HEK293 (cell line): Measurements from ENCODE around the gene RDH5.

Source experiments
- KLF9 ChIP-seq: fragments of 450-650 bp; formaldehyde crosslinking; IDR thresholded peaks from 2 replicates; pipeline ENCODE4 v1.5.1; 2016; ENCODE audit warnings: missing biosample characterization, missing genetic modification characterization, low read depth
- ZEB2 ChIP-seq: fragments of 450-650 bp; formaldehyde crosslinking; IDR thresholded peaks from 2 replicates; pipeline ENCODE4 v1.5.1; 2016; ENCODE audit warnings: missing biosample characterization, missing genetic modification characterization
- ZFP3 ChIP-seq: fragments of 450-650 bp; formaldehyde crosslinking; IDR thresholded peaks from 2 replicates; pipeline ENCODE4 v1.5.1; 2016; ENCODE audit warnings: low read depth, missing biosample characterization, missing genetic modification characterization
- ZNF23 ChIP-seq: fragments of 450-650 bp; formaldehyde crosslinking; IDR thresholded peaks from 2 replicates; pipeline ENCODE4 v1.5.1; 2016; ENCODE audit warnings: missing biosample characterization, missing genetic modification characterization, borderline replicate concordance
- ZNF335 ChIP-seq: fragments of 450-650 bp; formaldehyde crosslinking; conservative IDR thresholded peaks from 2 replicates; pipeline ENCODE4 v1.5.1; 2016; ENCODE audit warnings: missing biosample characterization, missing genetic modification characterization
- ZNF621 ChIP-seq: fragments of 450-650 bp; formaldehyde crosslinking; IDR thresholded peaks from 2 replicates; pipeline ENCODE4 v1.5.1; 2017; ENCODE audit warnings: missing biosample characterization, missing genetic modification characterization
- ZNF658 ChIP-seq: fragments of 450-650 bp; formaldehyde crosslinking; IDR thresholded peaks from 2 replicates; pipeline ENCODE4; 2016; ENCODE audit warnings: missing biosample characterization, missing genetic modification characterization
- TF ChIP-seq, protein P1 (sequence below): fragments of 450-650 bp; formaldehyde crosslinking; conservative IDR thresholded peaks from 2 replicates; pipeline ENCODE4 v1.5.1; 2016; ENCODE audit warnings: low read depth, missing biosample characterization, missing genetic modification characterization
- TF ChIP-seq, protein P2 (sequence below): sonication (generic); formaldehyde crosslinking; IDR thresholded peaks from 2 replicates; pipeline ENCODE4 v1.8.1; 2022; ENCODE audit warnings: mild to moderate bottlenecking, moderate library complexity, missing genetic modification reagents
- TF ChIP-seq, protein P3 (sequence below): fragments of 450-650 bp; formaldehyde crosslinking; IDR thresholded peaks from 2 replicates; pipeline ENCODE4 v1.5.1; 2016; ENCODE audit warnings: missing biosample characterization, missing genetic modification characterization

DNA sequence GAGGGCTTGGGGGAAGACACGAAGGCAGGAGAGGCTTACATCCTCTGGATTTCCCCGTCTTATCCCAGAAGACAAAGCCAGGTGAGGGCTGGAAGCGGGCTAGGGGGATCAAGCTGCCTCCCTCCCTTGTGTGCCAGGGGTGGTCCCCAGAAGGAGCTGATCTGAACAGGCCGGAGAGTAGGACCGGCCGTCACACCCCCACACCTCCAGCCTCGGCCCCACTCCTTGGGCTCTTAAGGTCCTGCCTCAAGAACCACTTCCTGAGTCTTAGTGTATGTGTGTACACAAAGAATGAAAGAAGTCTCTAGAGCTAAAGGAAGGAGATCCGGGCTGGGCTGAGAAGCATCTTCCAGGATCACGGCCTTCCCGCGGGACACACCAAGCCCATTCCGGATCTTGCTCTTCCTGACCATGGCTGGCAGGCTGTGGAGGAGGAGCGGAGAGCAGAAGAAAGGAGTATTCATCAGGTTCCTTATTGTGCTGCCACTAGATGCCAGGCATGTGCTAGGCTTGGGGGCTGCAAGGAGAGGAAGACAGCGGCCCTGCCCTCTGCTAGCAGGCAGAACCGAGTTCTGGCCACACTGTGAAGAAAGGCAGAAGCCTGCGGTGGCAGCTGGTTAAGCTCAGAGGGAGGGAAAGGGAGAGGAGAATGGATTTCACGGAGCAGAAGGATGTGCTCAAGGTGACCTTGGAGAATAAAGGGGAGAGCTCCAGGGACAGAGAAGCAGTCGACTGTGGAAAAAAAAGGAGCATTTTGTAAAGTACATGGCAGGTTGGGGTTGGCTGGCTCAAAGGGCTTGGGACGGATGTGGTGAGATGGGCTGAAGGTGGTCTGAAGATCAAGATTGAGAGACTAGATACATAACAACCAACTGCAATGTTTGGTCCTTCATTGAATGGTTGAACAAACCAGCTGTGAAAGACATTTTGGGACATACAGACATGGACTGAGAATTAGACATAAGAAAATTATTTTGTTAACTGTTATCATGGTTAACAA lies 9.9 kb downstream of the RDH5 start:
- TF ChIP-seq, protein P1, sequence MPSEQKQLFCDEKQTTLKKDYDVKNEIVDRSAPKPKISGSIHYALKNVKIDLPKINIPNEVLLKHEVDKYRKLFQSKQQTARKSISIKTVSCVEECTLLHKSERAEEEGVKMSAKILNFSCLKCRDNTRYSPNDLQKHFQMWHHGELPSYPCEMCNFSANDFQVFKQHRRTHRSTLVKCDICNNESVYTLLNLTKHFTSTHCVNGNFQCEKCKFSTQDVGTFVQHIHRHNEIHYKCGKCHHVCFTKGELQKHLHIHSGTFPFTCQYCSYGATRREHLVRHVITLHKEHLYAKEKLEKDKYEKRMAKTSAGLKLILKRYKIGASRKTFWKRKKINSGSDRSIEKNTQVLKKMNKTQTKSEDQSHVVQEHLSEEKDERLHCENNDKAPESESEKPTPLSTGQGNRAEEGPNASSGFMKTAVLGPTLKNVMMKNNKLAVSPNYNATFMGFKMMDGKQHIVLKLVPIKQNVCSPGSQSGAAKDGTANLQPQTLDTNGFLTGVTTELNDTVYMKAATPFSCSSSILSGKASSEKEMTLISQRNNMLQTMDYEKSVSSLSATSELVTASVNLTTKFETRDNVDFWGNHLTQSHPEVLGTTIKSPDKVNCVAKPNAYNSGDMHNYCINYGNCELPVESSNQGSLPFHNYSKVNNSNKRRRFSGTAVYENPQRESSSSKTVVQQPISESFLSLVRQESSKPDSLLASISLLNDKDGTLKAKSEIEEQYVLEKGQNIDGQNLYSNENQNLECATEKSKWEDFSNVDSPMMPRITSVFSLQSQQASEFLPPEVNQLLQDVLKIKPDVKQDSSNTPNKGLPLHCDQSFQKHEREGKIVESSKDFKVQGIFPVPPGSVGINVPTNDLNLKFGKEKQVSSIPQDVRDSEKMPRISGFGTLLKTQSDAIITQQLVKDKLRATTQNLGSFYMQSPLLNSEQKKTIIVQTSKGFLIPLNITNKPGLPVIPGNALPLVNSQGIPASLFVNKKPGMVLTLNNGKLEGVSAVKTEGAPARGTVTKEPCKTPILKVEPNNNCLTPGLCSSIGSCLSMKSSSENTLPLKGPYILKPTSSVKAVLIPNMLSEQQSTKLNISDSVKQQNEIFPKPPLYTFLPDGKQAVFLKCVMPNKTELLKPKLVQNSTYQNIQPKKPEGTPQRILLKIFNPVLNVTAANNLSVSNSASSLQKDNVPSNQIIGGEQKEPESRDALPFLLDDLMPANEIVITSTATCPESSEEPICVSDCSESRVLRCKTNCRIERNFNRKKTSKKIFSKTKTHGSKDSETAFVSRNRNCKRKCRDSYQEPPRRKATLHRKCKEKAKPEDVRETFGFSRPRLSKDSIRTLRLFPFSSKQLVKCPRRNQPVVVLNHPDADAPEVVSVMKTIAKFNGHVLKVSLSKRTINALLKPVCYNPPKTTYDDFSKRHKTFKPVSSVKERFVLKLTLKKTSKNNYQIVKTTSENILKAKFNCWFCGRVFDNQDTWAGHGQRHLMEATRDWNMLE (tag by site-specific recombination): no peak
- TF ChIP-seq, protein P2, sequence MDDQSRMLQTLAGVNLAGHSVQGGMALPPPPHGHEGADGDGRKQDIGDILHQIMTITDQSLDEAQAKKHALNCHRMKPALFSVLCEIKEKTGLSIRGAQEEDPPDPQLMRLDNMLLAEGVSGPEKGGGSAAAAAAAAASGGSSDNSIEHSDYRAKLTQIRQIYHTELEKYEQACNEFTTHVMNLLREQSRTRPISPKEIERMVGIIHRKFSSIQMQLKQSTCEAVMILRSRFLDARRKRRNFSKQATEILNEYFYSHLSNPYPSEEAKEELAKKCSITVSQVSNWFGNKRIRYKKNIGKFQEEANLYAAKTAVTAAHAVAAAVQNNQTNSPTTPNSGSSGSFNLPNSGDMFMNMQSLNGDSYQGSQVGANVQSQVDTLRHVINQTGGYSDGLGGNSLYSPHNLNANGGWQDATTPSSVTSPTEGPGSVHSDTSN (CRISPR knock-in tag): no peak
- TF ChIP-seq KLF9 (tag by site-specific recombination) (no peak; the same call in 1 of the 2 replicates), ZEB2 (tag by site-specific recombination) (no peak), ZFP3 (no peak), ZNF335 (tag by site-specific recombination) (no peak), ZNF621 (tag by site-specific recombination) (no peak), ZNF658 (tag by site-specific recombination) (no peak), ZNF23 (no peak)
- TF ChIP-seq, protein P3, sequence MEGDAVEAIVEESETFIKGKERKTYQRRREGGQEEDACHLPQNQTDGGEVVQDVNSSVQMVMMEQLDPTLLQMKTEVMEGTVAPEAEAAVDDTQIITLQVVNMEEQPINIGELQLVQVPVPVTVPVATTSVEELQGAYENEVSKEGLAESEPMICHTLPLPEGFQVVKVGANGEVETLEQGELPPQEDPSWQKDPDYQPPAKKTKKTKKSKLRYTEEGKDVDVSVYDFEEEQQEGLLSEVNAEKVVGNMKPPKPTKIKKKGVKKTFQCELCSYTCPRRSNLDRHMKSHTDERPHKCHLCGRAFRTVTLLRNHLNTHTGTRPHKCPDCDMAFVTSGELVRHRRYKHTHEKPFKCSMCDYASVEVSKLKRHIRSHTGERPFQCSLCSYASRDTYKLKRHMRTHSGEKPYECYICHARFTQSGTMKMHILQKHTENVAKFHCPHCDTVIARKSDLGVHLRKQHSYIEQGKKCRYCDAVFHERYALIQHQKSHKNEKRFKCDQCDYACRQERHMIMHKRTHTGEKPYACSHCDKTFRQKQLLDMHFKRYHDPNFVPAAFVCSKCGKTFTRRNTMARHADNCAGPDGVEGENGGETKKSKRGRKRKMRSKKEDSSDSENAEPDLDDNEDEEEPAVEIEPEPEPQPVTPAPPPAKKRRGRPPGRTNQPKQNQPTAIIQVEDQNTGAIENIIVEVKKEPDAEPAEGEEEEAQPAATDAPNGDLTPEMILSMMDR (tag by site-specific recombination): peak; percentile 73
